Kidney (tissue), 14 donors: ENCODE data around the gene VIT. TPM values are rescaled to one million over a fixed set of nuclear protein-coding genes. Genes with fewer than 3 reads are reported as not detected.

Experiments used
- DNase-seq, 5 donors: peaks; one replicate each; pipeline ENCODE4 v3.0.0-alpha.2; 2013 to 2020
- FAIRE-seq: peaks from 2 replicates; lab custom pipeline; 2012; peaks lifted over from hg19 to GRCh38; lab: Jason Lieb, UNC
- H3K27ac ChIP-seq, 2 donors: one replicate each; pipeline ENCODE4 v1.7.0; 2013; ENCODE audit warnings: low read depth in 2 of 2, low read length in 2 of 2, inconsistent platforms in 1 of 2
- H3K27me3 ChIP-seq: one replicate; pipeline ENCODE4 v1.7.1; 2013; ENCODE audit warnings: low read length, inconsistent platforms; ENCODE audit not compliant: control insufficient read depth, insufficient read depth
- H3K36me3 ChIP-seq, 3 donors: one replicate each; pipeline versions ENCODE4 v1.7.0 to v1.7.1; 2013; ENCODE audit warnings: low read length in 3 of 3, control low read depth in 1 of 3, inconsistent platforms in 1 of 3; ENCODE audit not compliant: insufficient read depth in 3 of 3, control insufficient read depth in 2 of 3
- H3K4me1 ChIP-seq, 3 donors: one replicate each; pipeline versions ENCODE4 v1.7.0 to v1.7.1; 2013; ENCODE audit warnings: low read length in 3 of 3, inconsistent platforms in 1 of 3, low read depth in 1 of 3; ENCODE audit not compliant: control insufficient read depth in 2 of 3, insufficient read depth in 2 of 3
- H3K4me3 ChIP-seq, 3 donors: one replicate each; pipeline versions ENCODE4 v1.7.0 to v1.8.1; 2013; ENCODE audit warnings: low read length in 3 of 3, control low read depth in 1 of 3, inconsistent platforms in 1 of 3
- H3K9ac ChIP-seq, 3 donors: one replicate each; pipeline versions ENCODE4 v1.7.0 to v1.7.1; 2013; ENCODE audit warnings: low read length in 3 of 3, control low read depth in 1 of 3, inconsistent platforms in 1 of 3
- H3K9me3 ChIP-seq, 3 donors: one replicate each; pipeline versions ENCODE4 v1.7.0 to v1.7.1; 2013; ENCODE audit warnings: low read length in 3 of 3, control low read depth in 1 of 3, inconsistent platforms in 1 of 3; ENCODE audit not compliant: control insufficient read depth in 2 of 3, insufficient read depth in 1 of 3
- intact Hi-C: fragments of 100-400 bp; cut with DNase I; formaldehyde crosslinking; loops from one replicate; pipeline ENCODE4 v1.11.1; 2022
- polyA plus RNA-seq: library from polyadenylated mRNA; stranded (reverse); fragments of 350-450 nt; fragmentation: Illumina TruSeq; extraction: RNeasy Lipid Tissue Mini Kit (QIAGEN cat#74804); gene quantifications from one replicate; pipeline ENCODE4 v1.2.3, GENCODE V29; 2014; ENCODE audit warnings: low read depth, low replicate concordance; ENCODE audit not compliant: insufficient read depth
- total RNA-seq: library from RNA; stranded (reverse); fragmentation: NEBNext Ultra II Directional; extraction: Animal tissue kit (Norgen Biotek cat#: 25700); gene quantifications from one replicate; pipeline ENCODE4 v1.2.1, GENCODE V29; 2021
- TF ChIP-seq, protein P1 (sequence below): IDR thresholded peaks from 3 replicates; pipeline ENCODE4 v1.5.1; 2012; ENCODE audit warnings: mild to moderate bottlenecking, moderate library complexity, borderline replicate concordance; ENCODE audit not compliant: insufficient read depth; ENCODE audit errors: extremely low read depth
- donor health status: control.
- donor health status: control.
- donor health status: control.
- donor health status: control.
- donor health status: control.
- donor health status: DM: yes; HTN: yes; CAD: no.
- donor health status: Normal renal cell carcinoma (clear cell type).

Gene VIT
- total and polyA plus RNA-seq, 2 donors from 2014 or later, result 0.15 TPM; not detected in 1

DNA sequence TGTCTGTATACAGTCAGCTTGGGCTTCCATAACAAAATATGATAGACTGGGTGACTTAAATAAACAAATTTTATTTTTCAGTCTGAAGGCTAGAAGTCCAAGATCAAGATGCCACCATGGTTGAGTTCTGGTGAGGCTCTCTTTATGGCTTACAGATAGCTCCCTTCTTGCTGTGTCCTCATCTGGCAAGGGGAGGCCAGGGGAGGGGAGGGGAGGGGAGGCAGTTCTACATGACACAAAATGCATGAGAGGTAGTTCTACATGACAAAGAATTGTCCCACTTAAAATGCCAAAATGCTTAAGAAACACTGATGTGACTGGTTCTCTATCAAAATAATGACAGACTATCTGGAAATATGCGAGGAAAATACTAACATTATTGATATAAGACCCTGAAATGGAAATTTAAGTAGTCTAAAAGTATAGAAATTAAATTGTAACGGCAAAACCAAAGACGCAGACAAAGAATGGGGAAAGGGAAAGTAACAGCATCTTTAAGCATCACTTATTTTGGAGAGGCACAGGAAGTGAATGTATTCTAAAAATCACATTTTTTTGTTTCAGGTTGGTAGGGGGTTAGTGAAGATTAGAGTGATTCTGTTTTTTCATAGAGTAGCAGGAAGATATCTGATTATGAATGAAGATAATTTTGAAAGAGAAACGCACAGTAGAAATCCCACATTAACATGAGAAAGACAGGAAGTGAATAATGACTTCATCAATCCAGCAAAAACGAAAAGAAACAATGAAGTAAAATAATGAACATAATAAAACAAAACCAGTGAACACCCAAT is 138.4 kb downstream of the VIT start:
- TF ChIP-seq, protein P1, sequence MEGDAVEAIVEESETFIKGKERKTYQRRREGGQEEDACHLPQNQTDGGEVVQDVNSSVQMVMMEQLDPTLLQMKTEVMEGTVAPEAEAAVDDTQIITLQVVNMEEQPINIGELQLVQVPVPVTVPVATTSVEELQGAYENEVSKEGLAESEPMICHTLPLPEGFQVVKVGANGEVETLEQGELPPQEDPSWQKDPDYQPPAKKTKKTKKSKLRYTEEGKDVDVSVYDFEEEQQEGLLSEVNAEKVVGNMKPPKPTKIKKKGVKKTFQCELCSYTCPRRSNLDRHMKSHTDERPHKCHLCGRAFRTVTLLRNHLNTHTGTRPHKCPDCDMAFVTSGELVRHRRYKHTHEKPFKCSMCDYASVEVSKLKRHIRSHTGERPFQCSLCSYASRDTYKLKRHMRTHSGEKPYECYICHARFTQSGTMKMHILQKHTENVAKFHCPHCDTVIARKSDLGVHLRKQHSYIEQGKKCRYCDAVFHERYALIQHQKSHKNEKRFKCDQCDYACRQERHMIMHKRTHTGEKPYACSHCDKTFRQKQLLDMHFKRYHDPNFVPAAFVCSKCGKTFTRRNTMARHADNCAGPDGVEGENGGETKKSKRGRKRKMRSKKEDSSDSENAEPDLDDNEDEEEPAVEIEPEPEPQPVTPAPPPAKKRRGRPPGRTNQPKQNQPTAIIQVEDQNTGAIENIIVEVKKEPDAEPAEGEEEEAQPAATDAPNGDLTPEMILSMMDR, result no peak
- DNase-seq (no peak), FAIRE-seq (no peak)
- Histone ChIP-seq H3K9ac (no peak overlapping the region), H3K4me1 (no peaks in the 10 kb centered on the region), H3K36me3 (no peaks in the 10 kb centered on the region), H3K9me3 (no peaks in the 10 kb centered on the region), H3K4me3 (no peak overlapping the region), H3K27ac (no peak overlapping the region), H3K27me3 (no peaks in the 10 kb centered on the region)
- intact Hi-C loops, result no loop called here

DNA sequence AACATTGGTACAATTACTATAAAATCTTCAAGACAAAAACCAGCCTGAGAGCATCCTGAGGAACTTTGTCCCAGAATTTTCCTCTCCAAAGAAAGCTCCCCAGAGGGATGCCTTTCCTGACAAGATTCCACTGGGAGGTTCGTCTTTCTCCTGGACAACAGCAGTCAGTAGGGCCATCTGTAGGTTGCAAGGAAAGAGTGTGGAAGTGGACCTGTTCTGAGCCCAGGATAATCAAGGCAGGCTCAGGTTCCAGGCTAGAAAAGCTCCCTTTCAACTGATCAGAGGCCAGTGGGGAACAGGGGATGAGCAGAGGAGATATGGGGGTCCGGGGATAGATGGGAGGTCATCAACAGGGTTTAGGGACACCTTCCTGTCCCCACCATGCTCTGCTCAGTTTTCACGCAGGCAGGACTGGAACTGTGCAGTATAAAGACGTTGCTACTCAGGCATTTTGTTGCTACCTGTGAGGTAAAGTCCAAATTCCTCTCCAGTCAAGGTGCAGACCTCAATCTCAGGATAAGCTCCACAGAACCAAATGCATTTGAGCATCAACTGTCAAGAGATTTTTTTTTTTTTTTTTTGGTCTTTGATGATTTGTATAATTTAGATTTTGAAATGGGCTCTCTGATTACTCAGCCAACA is 143.6 kb downstream of the VIT start:
- DNase-seq (no peak), FAIRE-seq (no peak)
- Histone ChIP-seq H3K4me1 (no peaks in the 10 kb centered on the region), H3K4me3 (no peak overlapping the region), H3K9me3 (no peaks in the 10 kb centered on the region), H3K27me3 (no peaks in the 10 kb centered on the region), H3K9ac (no peak overlapping the region), H3K27ac (no peak overlapping the region), H3K36me3 (peaks cover 0 to 6% (median 0%) of the 10 kb centered on the region in 3 donors)
- intact Hi-C loops, result no loop called here
- TF ChIP-seq, protein P1, result no peak

DNA sequence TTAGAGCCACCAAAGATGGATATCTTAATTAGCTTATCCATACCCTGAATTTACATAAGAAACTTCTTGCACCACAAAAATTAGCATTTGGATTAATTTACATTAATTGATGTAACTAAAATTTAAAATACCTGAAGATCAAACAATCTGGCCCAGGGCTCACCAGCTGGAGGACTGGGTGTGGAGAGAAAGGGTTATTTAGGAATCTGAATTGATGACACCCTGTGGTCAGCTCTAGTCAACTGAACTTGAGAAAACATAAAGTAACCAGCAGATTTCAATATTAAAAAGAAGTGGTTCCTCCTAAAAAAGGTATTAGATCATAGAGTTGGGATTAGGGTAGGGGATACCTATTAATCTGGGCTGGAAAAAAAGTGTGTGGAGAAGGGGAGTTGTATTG is 147.3 kb downstream of the VIT start:
- H3K27ac ChIP-seq, result no peak overlapping the region
- peaks cover 0 to 8% (median 2%) of the 10 kb centered on the region in 3 donors for H3K36me3 ChIP-seq
- no peaks in the 10 kb centered on the region for H3K9me3 ChIP-seq
- no peaks in the 10 kb centered on the region for H3K27me3 ChIP-seq
- no peak overlapping the region for H3K9ac ChIP-seq
- FAIRE-seq, result no peak
- intact Hi-C loops, result no loop called here
- TF ChIP-seq, protein P1, result no peak
- no peak for DNase-seq
- no peaks in the 10 kb centered on the region for H3K4me1 ChIP-seq
- H3K4me3 ChIP-seq, result no peak overlapping the region
